ENCODE results near the gene CCNI2. TPM values are rescaled to one million over a fixed set of nuclear protein-coding genes. Genes with fewer than 3 reads are reported as not detected.
"Not testable (repeated sequence)": the region's sequence is repeated elsewhere in the genome, so short reads cannot be mapped to it uniquely, and the experiment has no call there.

The CCNI2 gene
- polyA plus RNA-seq, 1 experiment = not detected

GRCh38 chr5:132797651-132798050 is 50.4 kb downstream of the CCNI2 start:
- TF ChIP-seq, protein P1, sequence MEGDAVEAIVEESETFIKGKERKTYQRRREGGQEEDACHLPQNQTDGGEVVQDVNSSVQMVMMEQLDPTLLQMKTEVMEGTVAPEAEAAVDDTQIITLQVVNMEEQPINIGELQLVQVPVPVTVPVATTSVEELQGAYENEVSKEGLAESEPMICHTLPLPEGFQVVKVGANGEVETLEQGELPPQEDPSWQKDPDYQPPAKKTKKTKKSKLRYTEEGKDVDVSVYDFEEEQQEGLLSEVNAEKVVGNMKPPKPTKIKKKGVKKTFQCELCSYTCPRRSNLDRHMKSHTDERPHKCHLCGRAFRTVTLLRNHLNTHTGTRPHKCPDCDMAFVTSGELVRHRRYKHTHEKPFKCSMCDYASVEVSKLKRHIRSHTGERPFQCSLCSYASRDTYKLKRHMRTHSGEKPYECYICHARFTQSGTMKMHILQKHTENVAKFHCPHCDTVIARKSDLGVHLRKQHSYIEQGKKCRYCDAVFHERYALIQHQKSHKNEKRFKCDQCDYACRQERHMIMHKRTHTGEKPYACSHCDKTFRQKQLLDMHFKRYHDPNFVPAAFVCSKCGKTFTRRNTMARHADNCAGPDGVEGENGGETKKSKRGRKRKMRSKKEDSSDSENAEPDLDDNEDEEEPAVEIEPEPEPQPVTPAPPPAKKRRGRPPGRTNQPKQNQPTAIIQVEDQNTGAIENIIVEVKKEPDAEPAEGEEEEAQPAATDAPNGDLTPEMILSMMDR (IDR thresholded peaks at IDR 0.05; ENCODE audit: insufficient read depth, low read depth, low read length) = no peak
- ChIA-PET POLR2A (no interaction called here), CTCF (interaction anchor here (1.0 to 3.9 kb wide), 3 partner anchors 10 to 51 kb away, joined by 3 to 16 read pairs (median 3); partner anchors contain the start of gene CCNI2)
- Histone ChIP-seq H3K27me3 (ENCODE audit: control insufficient read depth, insufficient read depth, low read length) (no peaks in the 10 kb centered on the region; the same call in none of the 2 replicates), H3K4me3 (ENCODE audit: low read depth, low read length) (no peak overlapping the region), H3K36me3 (ENCODE audit: control insufficient read depth, insufficient read depth, low read length) (no peaks in the 10 kb centered on the region)
- no peak for DNase-seq (ENCODE audit: low read depth)

DNA sequence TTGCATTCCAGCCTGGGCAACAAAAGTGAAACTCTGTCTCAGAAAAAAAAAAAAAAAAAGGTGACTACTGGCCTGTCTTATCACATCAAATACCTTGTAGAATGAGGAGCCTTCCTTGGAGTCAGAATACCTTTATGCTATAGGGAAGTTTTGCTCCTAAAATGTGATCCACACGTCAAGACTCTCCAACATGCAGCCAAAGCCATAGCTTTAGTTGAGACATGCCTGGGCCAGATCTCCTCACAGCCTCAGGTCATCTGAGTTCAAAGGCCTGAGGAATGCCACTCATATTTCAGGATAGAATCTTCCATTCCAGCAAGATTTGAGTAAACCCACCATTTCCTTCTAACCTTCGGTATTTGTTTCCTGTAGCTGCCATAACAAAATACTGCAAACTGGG is 52.2 kb downstream of the CCNI2 start:
- ChIA-PET CTCF (interaction anchor here (0.9 to 1.5 kb wide), 4 partner anchors 13 to 84 kb away, joined by 3 to 4 read pairs (median 4); partner anchors contain the start of gene CCNI2), POLR2A (interaction anchor here (0.7 kb wide), 1 partner anchor 15 kb away, joined by 20 read pairs; no protein-coding TSS in a partner anchor)
- TF ChIP-seq, protein P1 (IDR thresholded peaks at IDR 0.05; ENCODE audit: insufficient read depth, low read depth, low read length) = no peak
- no peak for DNase-seq (ENCODE audit: low read depth)
- H3K36me3 ChIP-seq (ENCODE audit: control insufficient read depth, insufficient read depth, low read length) = no peaks in the 10 kb centered on the region
- H3K4me3 ChIP-seq (ENCODE audit: low read depth, low read length) = no peak overlapping the region
- peaks cover 3% of the 10 kb centered on the region for H3K27me3 ChIP-seq (ENCODE audit: control insufficient read depth, insufficient read depth, low read length)

- TF ChIP-seq, protein P1 (IDR thresholded peaks at IDR 0.05; ENCODE audit: insufficient read depth, low read depth, low read length) = no peak
- no peaks in the 10 kb centered on the region for H3K36me3 ChIP-seq (ENCODE audit: control insufficient read depth, insufficient read depth, low read length)
- POLR2A ChIA-PET = no interaction called here
- H3K4me3 ChIP-seq (ENCODE audit: low read depth, low read length) = no peak overlapping the region
- no peak for DNase-seq (ENCODE audit: low read depth)
- CTCF ChIA-PET = interaction anchor here (1.0 to 1.8 kb wide), 3 partner anchors 13 to 46 kb away, joined by 3 to 8 read pairs (median 7); partner anchors contain the start of gene SOWAHA
- H3K27me3 ChIP-seq (ENCODE audit: control insufficient read depth, insufficient read depth, low read length) = peaks cover 3% of the 10 kb centered on the region
Observed at GRCh38 chr5:132800545-132800944, 53.3 kb downstream of the CCNI2 start.

GRCh38 chr5:132802044-132802684 is 54.9 kb downstream of the CCNI2 start:
- ChIA-PET POLR2A (no interaction called here), CTCF (interaction anchor here (0.6 to 1.8 kb wide), 6 partner anchors 11 to 48 kb away, joined by 3 to 7 read pairs (median 4); partner anchors contain the start of gene SOWAHA)
- no peak for DNase-seq (ENCODE audit: low read depth)
- Histone ChIP-seq H3K36me3 (ENCODE audit: control insufficient read depth, insufficient read depth, low read length) (no peaks in the 10 kb centered on the region), H3K4me3 (ENCODE audit: low read depth, low read length) (no peak overlapping the region), H3K27me3 (ENCODE audit: control insufficient read depth, insufficient read depth, low read length) (peaks cover 3% of the 10 kb centered on the region; the same call in 1 of the 2 replicates)
- TF ChIP-seq, protein P1 (IDR thresholded peaks at IDR 0.05; ENCODE audit: insufficient read depth, low read depth, low read length) = no peak

- DNase-seq (ENCODE audit: low read depth); POLR2A ChIA-PET; H3K27me3 ChIP-seq (ENCODE audit: control insufficient read depth, insufficient read depth, low read length); H3K36me3 ChIP-seq (ENCODE audit: control insufficient read depth, insufficient read depth, low read length); H3K4me3 ChIP-seq (ENCODE audit: low read depth, low read length): not testable (repeated sequence)
- CTCF ChIA-PET = interaction anchor here (1.1 to 1.3 kb wide), 3 partner anchors 11 to 18 kb away, joined by 4 to 6 read pairs (median 4); partner anchors contain the start of gene SOWAHA
Observed at GRCh38 chr5:132802685-132803066, 55.5 kb downstream of the CCNI2 start.

Other genes with a start within 250 kb of the CCNI2 start
- not detected in 2 replicates for gene IL5, start 203.9 kb upstream of the CCNI2 start, polyA plus RNA-seq (2011; rRNA removed)
- 9.7 and 17.8 TPM in 2 replicates for gene RAD50, start 190.4 kb upstream of the CCNI2 start, polyA plus RNA-seq (2011; rRNA removed)
- not detected in 2 replicates for gene IL13, start 89.3 kb upstream of the CCNI2 start, polyA plus RNA-seq (2011; rRNA removed)
- gene IL4, start 73.4 kb upstream of the CCNI2 start, polyA plus RNA-seq (2011; rRNA removed) = not detected in 2 replicates
- gene KIF3A, start 9.9 kb upstream of the CCNI2 start, polyA plus RNA-seq (2011; rRNA removed) = 2.9 and 6.1 TPM in 2 replicates
- gene SEPTIN8, start 29.8 kb downstream of the CCNI2 start, polyA plus RNA-seq (2011; rRNA removed) = 53.2 and 67.8 TPM in 2 replicates
- 0.02 TPM in 1 of 2 replicates, not detected in the other for gene SOWAHA, start 65.9 kb downstream of the CCNI2 start, polyA plus RNA-seq (2011; rRNA removed)
- 6.4 and 8.5 TPM in 2 replicates for gene SHROOM1, start 83.2 kb downstream of the CCNI2 start, polyA plus RNA-seq (2011; rRNA removed)
- 0.15 and 0.20 TPM in 2 replicates for gene GDF9, start 119.0 kb downstream of the CCNI2 start, polyA plus RNA-seq (2011; rRNA removed)
- 289 and 292 TPM in 2 replicates for gene UQCRQ, start 119.2 kb downstream of the CCNI2 start, polyA plus RNA-seq (2011; rRNA removed)
- gene LEAP2, start 126.2 kb downstream of the CCNI2 start, polyA plus RNA-seq (2011; rRNA removed) = 0.31 and 0.70 TPM in 2 replicates
- 42.5 and 44.2 TPM in 2 replicates for gene AFF4, start 216.2 kb downstream of the CCNI2 start, polyA plus RNA-seq (2011; rRNA removed)

All from BJ (cell line).